ENCODE data around the gene ALDH1A2. TPM values are rescaled to one million over a fixed set of nuclear protein-coding genes. Genes with fewer than 3 reads are reported as not detected.
"Not testable (repeated sequence)": the region's sequence is repeated elsewhere in the genome, so short reads cannot be mapped to it uniquely, and the experiment has no call there.

ALDH1A2 gene
- 10 to 100 TPM in 1 of 6 donors, 1 to 10 TPM in 5; 3.6 to 43.3 (median 6.9) TPM for total RNA-seq

- H3K4me1 ChIP-seq: peaks cover 9 to 18% (median 14%) of the 10 kb centered on the region in 4 donors
- peak; percentile 49 to 78 for ATAC-seq (ENCODE audit: low FRiP score in 2 of 2)
- DNase-seq: peak; percentile 21 to 91
- no peaks in the 10 kb centered on the region for H3K9me3 ChIP-seq
- peak within 1 kb of the TSS in 2 of 4 donors; percentile 47 to 62 for H3K27ac ChIP-seq
- 8 to 12% methylated on average over 23 to 28 of the region's 75 CpGs for WGBS, 2 donors
- peak within 1 kb of the TSS; percentile 23 to 58 (median 48) for H3K4me3 ChIP-seq
- no peaks in the 10 kb centered on the region for H3K36me3 ChIP-seq
- H3K27me3 ChIP-seq: peaks cover 0 to 34% (median 16%) of the 10 kb centered on the region in 4 donors
- TF ChIP-seq POLR2AphosphoS5 (IDR thresholded peaks at IDR 0.05) (no peak), POLR2A (IDR thresholded peaks at IDR 0.05) (peak in 1 of 4 donors; percentile 20), EP300 (IDR thresholded peaks at IDR 0.05) (no peak)
- TF ChIP-seq, protein P1, sequence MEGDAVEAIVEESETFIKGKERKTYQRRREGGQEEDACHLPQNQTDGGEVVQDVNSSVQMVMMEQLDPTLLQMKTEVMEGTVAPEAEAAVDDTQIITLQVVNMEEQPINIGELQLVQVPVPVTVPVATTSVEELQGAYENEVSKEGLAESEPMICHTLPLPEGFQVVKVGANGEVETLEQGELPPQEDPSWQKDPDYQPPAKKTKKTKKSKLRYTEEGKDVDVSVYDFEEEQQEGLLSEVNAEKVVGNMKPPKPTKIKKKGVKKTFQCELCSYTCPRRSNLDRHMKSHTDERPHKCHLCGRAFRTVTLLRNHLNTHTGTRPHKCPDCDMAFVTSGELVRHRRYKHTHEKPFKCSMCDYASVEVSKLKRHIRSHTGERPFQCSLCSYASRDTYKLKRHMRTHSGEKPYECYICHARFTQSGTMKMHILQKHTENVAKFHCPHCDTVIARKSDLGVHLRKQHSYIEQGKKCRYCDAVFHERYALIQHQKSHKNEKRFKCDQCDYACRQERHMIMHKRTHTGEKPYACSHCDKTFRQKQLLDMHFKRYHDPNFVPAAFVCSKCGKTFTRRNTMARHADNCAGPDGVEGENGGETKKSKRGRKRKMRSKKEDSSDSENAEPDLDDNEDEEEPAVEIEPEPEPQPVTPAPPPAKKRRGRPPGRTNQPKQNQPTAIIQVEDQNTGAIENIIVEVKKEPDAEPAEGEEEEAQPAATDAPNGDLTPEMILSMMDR (IDR thresholded peaks at IDR 0.05): no peak
These were observed at the start of gene ALDH1A2 for GRCh38 chr15:58065445-58066041. TSS of gene ALDH1A2 (minus strand) at chr15:58065711. CDS start at chr15:58065650, 61 bp downstream.

- Histone ChIP-seq H3K9me3 (no peaks in the 10 kb centered on the region), H3K4me1 (no peaks in the 10 kb centered on the region), H3K36me3 (no peaks in the 10 kb centered on the region), H3K4me3 (no peak overlapping the region), H3K27me3 (no peaks in the 10 kb centered on the region), H3K27ac (no peak overlapping the region)
- no peak for TF ChIP-seq EP300 (IDR thresholded peaks at IDR 0.05)
- TF ChIP-seq POLR2A (IDR thresholded peaks at IDR 0.05): no peak
- TF ChIP-seq, protein P1 (IDR thresholded peaks at IDR 0.05): no peak
- TF ChIP-seq POLR2AphosphoS5 (IDR thresholded peaks at IDR 0.05): no peak
- DNase-seq (no peak), ATAC-seq (ENCODE audit: low FRiP score in 2 of 2) (no peak)
These were observed 49.3 kb upstream of the ALDH1A2 start for GRCh38 chr15:58114812-58115211.

DNA sequence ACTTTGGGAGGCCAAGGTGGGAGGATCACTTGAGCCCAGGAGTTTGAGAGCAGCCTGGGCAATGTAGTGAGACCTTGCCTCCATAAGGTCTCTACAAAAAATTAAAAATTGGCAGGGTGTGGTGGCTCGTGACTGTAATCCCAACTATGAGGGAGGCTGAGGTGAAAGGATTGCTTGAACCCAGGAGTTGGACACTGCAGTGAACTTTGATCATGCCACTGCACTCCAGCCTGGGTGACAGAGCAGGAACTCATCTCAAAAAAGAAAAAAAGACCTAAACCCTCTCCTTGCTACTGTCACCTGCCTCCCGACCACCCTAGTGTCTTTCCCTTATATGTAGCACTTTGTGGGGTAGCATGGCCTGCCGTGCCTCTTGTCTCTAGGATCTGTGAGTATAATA, 48.9 kb upstream of the ALDH1A2 start:
- 82 to 85% methylated on average over 3 of the region's 3 CpGs for WGBS, 2 donors
- Histone ChIP-seq H3K36me3 (no peaks in the 10 kb centered on the region), H3K27ac (no peak overlapping the region), H3K27me3 (no peaks in the 10 kb centered on the region), H3K4me3 (no peak overlapping the region), H3K4me1 (no peaks in the 10 kb centered on the region), H3K9me3 (no peaks in the 10 kb centered on the region)
- ATAC-seq (ENCODE audit: low FRiP score in 2 of 2) (no peak), DNase-seq (no peak)
- TF ChIP-seq EP300 (IDR thresholded peaks at IDR 0.05) (no peak), POLR2AphosphoS5 (IDR thresholded peaks at IDR 0.05) (no peak), POLR2A (IDR thresholded peaks at IDR 0.05) (no peak)
- TF ChIP-seq, protein P1 (IDR thresholded peaks at IDR 0.05): no peak

DNA sequence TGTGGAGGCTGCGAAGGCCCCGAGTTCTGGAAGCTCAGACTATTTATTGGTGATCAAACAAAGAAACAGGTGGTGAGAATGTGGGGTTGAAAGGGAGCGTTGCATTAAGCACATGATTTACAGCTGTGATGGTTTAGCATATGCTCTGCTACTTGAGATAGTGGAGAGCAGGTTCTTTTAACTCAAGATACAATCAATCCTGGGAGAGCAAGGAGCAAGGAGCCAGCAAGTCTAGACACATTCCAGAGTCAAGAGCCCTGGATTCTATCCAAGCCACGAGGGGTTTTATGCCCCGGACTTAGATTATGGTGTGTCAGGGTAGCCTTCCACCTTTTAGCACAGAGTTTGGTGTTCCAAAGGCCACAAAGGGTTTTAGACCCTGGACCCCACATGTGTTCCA, 47.8 kb upstream of the ALDH1A2 start:
- not testable (repeated sequence) for H3K4me1 ChIP-seq; H3K4me3 ChIP-seq; H3K27ac ChIP-seq; H3K36me3 ChIP-seq; H3K9me3 ChIP-seq; H3K27me3 ChIP-seq; DNase-seq; ATAC-seq (ENCODE audit: low FRiP score in 2 of 2)
- WGBS, 2 donors: 46 to 50% methylated on average over 5 of the region's 5 CpGs

- Histone ChIP-seq H3K9me3 (no peaks in the 10 kb centered on the region), H3K4me3 (no peak overlapping the region), H3K4me1 (no peaks in the 10 kb centered on the region), H3K36me3 (no peaks in the 10 kb centered on the region), H3K27ac (no peak overlapping the region), H3K27me3 (no peaks in the 10 kb centered on the region)
- no peak for TF ChIP-seq POLR2AphosphoS5 (IDR thresholded peaks at IDR 0.05)
- TF ChIP-seq, protein P1 (IDR thresholded peaks at IDR 0.05): no peak
- TF ChIP-seq EP300 (IDR thresholded peaks at IDR 0.05): no peak
- TF ChIP-seq POLR2A (IDR thresholded peaks at IDR 0.05): no peak
- ATAC-seq (ENCODE audit: low FRiP score in 2 of 2) (no peak), DNase-seq (no peak)
- 92 to 97% methylated on average over 5 of the region's 5 CpGs for WGBS, 2 donors
These were observed 46.2 kb upstream of the ALDH1A2 start for GRCh38 chr15:58111718-58112104.
